ENCODE results near the gene PIGZ. TPM values are rescaled to one million over a fixed set of nuclear protein-coding genes. Genes with fewer than 3 reads are reported as not detected.

PIGZ gene
- total RNA-seq, 2 experiments from 2014 or later: 1.6 to 2.6 TPM

GRCh38 chr3:197007296-197007940 is 38.8 kb upstream of the PIGZ start:
- no peaks in the 10 kb centered on the region for H3K9me3 Mint-ChIP-seq (ENCODE audit: low read depth)
- no peak for ATAC-seq
- no peak overlapping the region for H3K4me3 Mint-ChIP-seq
- H3K36me3 Mint-ChIP-seq: no peaks in the 10 kb centered on the region
- H3K27me3 Mint-ChIP-seq: no peaks in the 10 kb centered on the region
- H3K4me1 Mint-ChIP-seq: peaks cover 8% of the 10 kb centered on the region
- DNase-seq: no peak
- H3K27ac Mint-ChIP-seq: no peak overlapping the region
- CTCF ChIA-PET: interaction anchor here (1.1 kb wide), 1 partner anchor 91 kb away, joined by 3 read pairs; no protein-coding TSS in a partner anchor

- Mint-ChIP-seq H3K27ac (no peak overlapping the region), H3K4me1 (peaks cover 8% of the 10 kb centered on the region), H3K4me3 (no peak overlapping the region), H3K36me3 (no peaks in the 10 kb centered on the region), H3K27me3 (no peaks in the 10 kb centered on the region), H3K9me3 (ENCODE audit: low read depth) (no peaks in the 10 kb centered on the region)
- CTCF ChIA-PET: interaction anchor here (0.8 to 1.1 kb wide), 2 partner anchors 21 to 92 kb away, joined by 3 read pairs; no protein-coding TSS in a partner anchor
- DNase-seq (no peak), ATAC-seq (no peak)
Observed at GRCh38 chr3:197006860-197007259, 38.2 kb upstream of the PIGZ start.

GRCh38 chr3:197006446-197006845 is 37.8 kb upstream of the PIGZ start:
- CTCF ChIA-PET: interaction anchor here (0.8 to 1.1 kb wide), 2 partner anchors 22 to 92 kb away, joined by 3 read pairs; no protein-coding TSS in a partner anchor
- Mint-ChIP-seq H3K27me3 (peaks cover 2% of the 10 kb centered on the region), H3K9me3 (ENCODE audit: low read depth) (no peaks in the 10 kb centered on the region), H3K4me1 (peaks cover 9% of the 10 kb centered on the region), H3K36me3 (no peaks in the 10 kb centered on the region), H3K27ac (no peak overlapping the region), H3K4me3 (no peak overlapping the region)
- DNase-seq (no peak), ATAC-seq (no peak)

GRCh38 chr3:197003461-197004385 is 35.1 kb upstream of the PIGZ start:
- DNase-seq: no peak
- CTCF ChIA-PET: interaction anchor here (0.6 to 5.0 kb wide), 8 partner anchors 16 to 570 kb away, joined by 3 to 38 read pairs (median 3); partner anchors contain the start of gene MELTF
- no peaks in the 10 kb centered on the region for H3K36me3 Mint-ChIP-seq
- H3K27ac Mint-ChIP-seq: peak overlapping the region; percentile 71
- peak; percentile 21 for ATAC-seq
- no peaks in the 10 kb centered on the region for H3K9me3 Mint-ChIP-seq (ENCODE audit: low read depth)
- H3K4me3 Mint-ChIP-seq: peak overlapping the region; percentile 73
- H3K4me1 Mint-ChIP-seq: peaks cover 9% of the 10 kb centered on the region
- H3K27me3 Mint-ChIP-seq: peaks cover 2% of the 10 kb centered on the region

- peak; percentile 76 for DNase-seq
- CTCF ChIA-PET: interaction anchor here (0.6 to 5.0 kb wide), 9 partner anchors 17 to 569 kb away, joined by 3 to 38 read pairs (median 3); partner anchors contain the start of gene MELTF
- peaks cover 9% of the 10 kb centered on the region for H3K4me1 Mint-ChIP-seq
- peak overlapping the region; percentile 73 for H3K4me3 Mint-ChIP-seq
- no peaks in the 10 kb centered on the region for H3K9me3 Mint-ChIP-seq (ENCODE audit: low read depth)
- no peak overlapping the region for H3K27ac Mint-ChIP-seq
- ATAC-seq: peak; percentile 84
- peaks cover 2% of the 10 kb centered on the region for H3K27me3 Mint-ChIP-seq
- no peaks in the 10 kb centered on the region for H3K36me3 Mint-ChIP-seq
Observed at GRCh38 chr3:197002701-197003454, 34.2 kb upstream of the PIGZ start.

- H3K4me3 Mint-ChIP-seq: peak overlapping the region; percentile 46
- peak overlapping the region; percentile 9 for H3K27ac Mint-ChIP-seq
- no peaks in the 10 kb centered on the region for H3K36me3 Mint-ChIP-seq
- CTCF ChIA-PET: interaction anchor here (1.0 to 5.0 kb wide), 5 partner anchors 17 to 187 kb away, joined by 3 to 38 read pairs (median 4); partner anchors contain the start of gene MELTF
- DNase-seq (no peak), ATAC-seq (no peak)
- no peaks in the 10 kb centered on the region for H3K9me3 Mint-ChIP-seq (ENCODE audit: low read depth)
- peaks cover 2% of the 10 kb centered on the region for H3K27me3 Mint-ChIP-seq
- H3K4me1 Mint-ChIP-seq: peaks cover 9% of the 10 kb centered on the region
Observed at GRCh38 chr3:197001972-197002700, 33.5 kb upstream of the PIGZ start.

- DNase-seq (no peak), ATAC-seq (no peak)
- peaks cover 9% of the 10 kb centered on the region for H3K4me1 Mint-ChIP-seq
- CTCF ChIA-PET: interaction anchor here (5.0 kb wide), 1 partner anchor 29 kb away, joined by 38 read pairs; the partner anchor contains the start of gene MELTF
- H3K27me3 Mint-ChIP-seq: peaks cover 2% of the 10 kb centered on the region
- H3K9me3 Mint-ChIP-seq (ENCODE audit: low read depth): no peaks in the 10 kb centered on the region
- peak overlapping the region; percentile 46 for H3K4me3 Mint-ChIP-seq
- H3K36me3 Mint-ChIP-seq: no peaks in the 10 kb centered on the region
- peak overlapping the region; percentile 9 for H3K27ac Mint-ChIP-seq
Observed at GRCh38 chr3:197001106-197001971, 32.7 kb upstream of the PIGZ start.

- CTCF ChIA-PET: interaction anchor here (5.0 kb wide), 1 partner anchor 30 kb away, joined by 38 read pairs; the partner anchor contains the start of gene MELTF
- Mint-ChIP-seq H3K4me3 (no peak overlapping the region), H3K4me1 (peaks cover 9% of the 10 kb centered on the region), H3K36me3 (no peaks in the 10 kb centered on the region), H3K27me3 (peaks cover 2% of the 10 kb centered on the region), H3K9me3 (ENCODE audit: low read depth) (no peaks in the 10 kb centered on the region), H3K27ac (no peak overlapping the region)
- ATAC-seq (no peak), DNase-seq (no peak)
Observed at GRCh38 chr3:197000211-197000610, 31.6 kb upstream of the PIGZ start.

GRCh38 chr3:196998966-196999760 is 30.5 kb upstream of the PIGZ start:
- no peaks in the 10 kb centered on the region for H3K36me3 Mint-ChIP-seq
- H3K27ac Mint-ChIP-seq: no peak overlapping the region
- CTCF ChIA-PET: no interaction called here
- peaks cover 6% of the 10 kb centered on the region for H3K4me1 Mint-ChIP-seq
- DNase-seq: no peak
- peaks cover 2% of the 10 kb centered on the region for H3K27me3 Mint-ChIP-seq
- no peak overlapping the region for H3K4me3 Mint-ChIP-seq
- no peak for ATAC-seq
- H3K9me3 Mint-ChIP-seq (ENCODE audit: low read depth): no peaks in the 10 kb centered on the region

GRCh38 chr3:196997311-196997710 is 28.7 kb upstream of the PIGZ start:
- Mint-ChIP-seq H3K4me3 (no peak overlapping the region), H3K4me1 (peaks cover 2% of the 10 kb centered on the region), H3K27ac (no peak overlapping the region), H3K36me3 (no peaks in the 10 kb centered on the region), H3K27me3 (peaks cover 2% of the 10 kb centered on the region), H3K9me3 (ENCODE audit: low read depth) (no peaks in the 10 kb centered on the region)
- CTCF ChIA-PET: interaction anchor here (1.4 kb wide), 1 partner anchor 32 kb away, joined by 5 read pairs; the partner anchor contains the start of gene MELTF
- DNase-seq: no peak
- ATAC-seq: no peak
